ENCODE results near the gene DNAH10.

The DNAH10 gene

DNA sequence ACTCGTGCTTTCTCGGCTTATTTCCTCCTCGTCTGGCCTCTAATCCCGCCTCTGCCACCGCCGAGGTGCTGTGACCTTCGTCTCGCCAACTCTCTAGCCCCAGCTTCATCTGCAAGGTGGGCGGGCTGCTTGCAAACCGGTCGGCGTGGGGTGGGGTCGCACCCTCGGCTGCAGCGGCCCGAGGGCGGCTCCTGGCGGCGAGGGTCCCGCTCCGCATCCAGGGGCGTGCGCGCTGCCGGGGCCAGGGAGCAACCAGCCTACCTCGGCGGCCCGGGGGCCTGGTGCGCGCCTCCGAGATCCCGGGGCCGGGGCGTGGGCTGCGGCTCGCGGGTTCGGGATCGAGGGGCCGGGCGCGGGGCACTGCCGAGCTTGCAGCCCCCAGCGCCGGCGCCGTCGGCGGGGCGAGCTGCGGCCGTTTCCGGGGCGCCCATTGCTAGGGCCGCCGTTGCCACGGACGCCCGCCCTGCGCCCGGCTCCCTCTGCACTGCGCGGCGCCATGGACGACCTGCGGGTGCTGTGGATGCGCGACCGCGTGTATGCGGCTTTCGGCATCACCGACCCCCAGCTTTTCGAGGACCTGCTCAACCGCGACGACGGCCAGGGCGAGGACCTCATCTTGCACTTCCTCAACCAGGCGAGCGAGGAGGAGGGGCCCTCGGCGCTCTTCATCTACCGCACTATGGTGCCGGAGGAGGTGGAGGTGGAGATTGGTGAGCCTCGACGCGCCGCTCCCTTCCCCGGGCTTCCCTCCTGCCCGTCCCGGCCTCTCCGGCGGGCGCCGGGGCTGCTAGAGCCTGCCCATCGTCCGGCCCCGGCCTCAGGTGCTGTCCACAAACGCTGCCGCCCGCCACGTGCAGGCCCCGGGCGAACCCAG is at the start of gene DNAH10:
TSS of gene DNAH10 (plus strand) at position 461 of the 874 bp plus-strand sequence. CDS start at position 497, 36 bp downstream.
- no peak for DNase-seq (ENCODE audit: low read depth)
- peak within 1 kb of the TSS; percentile 43 for H3K4me3 ChIP-seq (ENCODE audit: low read depth, low read length)

DNA sequence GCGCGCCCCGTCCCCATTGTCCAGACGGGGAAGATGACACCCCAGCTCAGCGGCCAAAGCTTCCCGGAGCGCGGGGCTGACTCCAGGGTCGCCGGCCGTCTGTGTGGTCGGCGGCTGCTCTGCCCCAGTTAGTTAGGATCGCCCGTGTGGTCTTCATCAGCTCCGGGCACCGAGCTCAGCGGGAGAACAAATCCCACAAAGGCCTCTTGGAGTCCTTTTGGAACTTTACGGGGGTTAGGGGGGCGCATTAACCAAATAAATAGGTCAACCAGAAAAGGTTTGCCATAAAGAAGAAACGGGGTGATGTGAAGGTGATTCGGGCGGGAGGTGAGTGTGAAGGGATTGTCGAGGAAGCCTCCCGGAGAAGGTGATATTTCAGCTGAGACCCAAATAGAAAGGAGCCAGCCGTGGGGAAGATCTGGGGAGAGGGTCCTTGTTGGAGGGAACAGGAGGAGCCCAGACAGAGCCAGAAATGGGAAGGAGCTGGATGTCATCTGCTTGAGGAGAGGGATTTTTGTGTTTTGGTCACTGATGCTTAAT is 49.3 kb upstream of the DNAH10 start:
- peak overlapping the region; percentile 92 for H3K4me3 ChIP-seq (ENCODE audit: low read depth, low read length)

GRCh38 chr12:123713398-123713797 is 48.7 kb upstream of the DNAH10 start:
- peak overlapping the region; percentile 92 for H3K4me3 ChIP-seq (ENCODE audit: low read depth, low read length)
- DNase-seq (ENCODE audit: low read depth) = no peak

More for the DNA sequence above, 49.3 kb upstream of the DNAH10 start:
- no peak for DNase-seq (ENCODE audit: low read depth)

DNA sequence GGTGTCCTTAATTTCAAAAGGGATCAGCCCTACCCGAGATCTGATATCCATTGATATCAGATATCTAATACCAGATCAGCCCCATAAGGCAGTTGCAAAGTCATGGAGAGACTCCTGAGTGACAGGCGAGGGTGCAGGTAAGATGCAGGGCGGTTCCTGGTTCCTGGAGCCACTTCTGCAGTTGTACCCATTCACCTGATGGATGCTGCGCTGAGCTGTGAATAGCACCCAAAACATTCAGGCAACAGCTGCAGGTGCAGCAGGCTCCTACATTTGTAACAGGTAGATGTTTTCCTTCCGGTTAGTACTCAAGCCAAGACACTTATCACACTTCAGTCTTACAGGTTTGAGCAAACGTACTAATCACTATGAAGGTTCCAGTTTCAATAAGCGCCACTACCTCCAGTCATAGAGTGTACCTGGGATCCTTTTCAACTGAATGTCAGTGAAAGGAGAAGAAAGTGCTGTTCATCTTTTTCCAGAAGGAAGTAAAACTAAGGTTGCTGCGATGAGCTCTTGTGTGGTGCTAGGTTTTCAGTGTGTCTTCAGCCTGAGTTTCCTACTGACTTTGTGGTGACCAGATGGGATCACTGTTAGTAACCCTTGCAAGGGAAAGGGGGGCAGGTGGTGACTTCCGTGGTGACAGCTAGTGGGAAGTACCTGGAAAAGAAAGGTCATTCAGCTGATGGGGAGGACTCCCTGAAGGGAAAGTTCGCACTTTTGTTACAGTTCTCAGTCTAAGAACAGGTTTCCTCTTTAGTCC is 48.1 kb upstream of the DNAH10 start:
- no peak for DNase-seq (ENCODE audit: low read depth)
- no peak overlapping the region for H3K4me3 ChIP-seq (ENCODE audit: low read depth, low read length)

DNA sequence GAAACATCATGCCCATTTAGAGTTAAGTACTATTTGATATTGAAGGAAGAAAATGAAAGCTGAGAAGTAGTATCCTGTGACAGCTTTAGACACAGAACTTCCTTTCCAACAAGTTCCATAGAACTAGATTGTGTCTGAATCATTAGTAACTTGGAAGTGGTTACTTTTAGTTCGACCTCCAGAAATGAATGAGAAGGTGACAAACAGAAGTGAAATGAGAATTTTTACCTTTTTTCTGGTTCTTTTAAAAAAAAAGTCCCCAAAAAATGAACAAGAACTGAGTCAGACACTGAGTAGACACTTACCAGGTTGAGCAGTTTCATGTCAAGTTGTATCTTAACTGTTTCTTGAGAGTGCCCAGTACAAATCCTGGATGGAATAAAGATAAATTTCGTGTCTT is 46.9 kb upstream of the DNAH10 start:
- H3K4me3 ChIP-seq (ENCODE audit: low read depth, low read length) = no peak overlapping the region
- no peak for DNase-seq (ENCODE audit: low read depth)

- no peak overlapping the region for H3K4me3 ChIP-seq (ENCODE audit: low read depth, low read length)
- no peak for DNase-seq (ENCODE audit: low read depth)
Measured at GRCh38 chr12:123717350-123717749, 44.8 kb upstream of the DNAH10 start.

- H3K4me3 ChIP-seq (ENCODE audit: low read depth, low read length) = no peak overlapping the region
- DNase-seq (ENCODE audit: low read depth) = no peak
Measured at GRCh38 chr12:123720141-123720814, 41.8 kb upstream of the DNAH10 start.

- no peak overlapping the region for H3K4me3 ChIP-seq (ENCODE audit: low read depth, low read length)
- DNase-seq (ENCODE audit: low read depth) = no peak
Measured at GRCh38 chr12:123721245-123721644, 40.9 kb upstream of the DNAH10 start.

DNA sequence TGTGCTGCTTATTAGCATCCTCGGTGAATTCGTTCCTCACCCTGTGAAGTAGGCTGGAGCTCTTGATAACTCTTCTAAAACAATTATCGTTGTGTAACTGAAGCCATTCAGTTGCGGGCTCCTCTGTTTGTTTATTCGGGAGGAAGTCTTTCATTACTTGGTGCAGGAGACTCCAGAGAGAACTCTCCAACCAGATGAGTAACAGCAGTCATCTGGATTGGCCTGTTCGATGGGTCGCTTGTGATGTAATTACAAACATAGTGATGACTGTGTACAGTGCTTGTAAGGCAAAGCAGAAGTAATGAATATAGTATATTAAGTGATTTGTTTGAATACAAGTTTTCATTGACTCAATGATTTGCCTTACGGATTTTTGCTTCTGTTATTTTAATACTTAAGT is 39.1 kb upstream of the DNAH10 start:
- no peak overlapping the region for H3K4me3 ChIP-seq (ENCODE audit: low read depth, low read length)

GRCh38 chr12:123723765-123724164 is 38.3 kb upstream of the DNAH10 start:
- no peak for DNase-seq (ENCODE audit: low read depth)
- no peak overlapping the region for H3K4me3 ChIP-seq (ENCODE audit: low read depth, low read length)

More for the DNA sequence above, 39.1 kb upstream of the DNAH10 start:
- DNase-seq (ENCODE audit: low read depth) = no peak

DNA sequence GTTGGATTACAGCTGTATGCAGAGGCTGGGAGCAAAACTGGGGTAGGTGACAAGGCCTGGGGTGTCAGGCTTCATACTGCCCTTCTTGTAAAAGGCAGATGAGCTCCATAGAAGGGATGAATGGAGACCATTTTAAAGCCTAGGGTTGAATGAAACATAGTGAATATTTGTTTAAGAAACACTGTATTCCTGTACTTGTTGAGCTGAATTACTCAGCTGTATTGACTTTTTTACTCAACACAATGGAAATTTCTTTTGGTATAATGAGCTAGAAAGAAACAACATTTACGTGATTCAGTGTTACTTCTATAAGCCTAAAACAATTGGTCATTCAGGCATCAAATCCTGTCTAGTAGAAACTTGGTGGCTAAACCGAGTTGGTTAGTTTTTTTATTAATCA is 35.9 kb upstream of the DNAH10 start:
- DNase-seq (ENCODE audit: low read depth) = no peak
- no peak overlapping the region for H3K4me3 ChIP-seq (ENCODE audit: low read depth, low read length)

GRCh38 chr12:123726962-123727361 is 35.1 kb upstream of the DNAH10 start:
- DNase-seq (ENCODE audit: low read depth) = no peak
- no peak overlapping the region for H3K4me3 ChIP-seq (ENCODE audit: low read depth, low read length)

- no peak for DNase-seq (ENCODE audit: low read depth)
- H3K4me3 ChIP-seq (ENCODE audit: low read depth, low read length) = no peak overlapping the region
Measured at GRCh38 chr12:123727878-123728277, 34.2 kb upstream of the DNAH10 start.

DNA sequence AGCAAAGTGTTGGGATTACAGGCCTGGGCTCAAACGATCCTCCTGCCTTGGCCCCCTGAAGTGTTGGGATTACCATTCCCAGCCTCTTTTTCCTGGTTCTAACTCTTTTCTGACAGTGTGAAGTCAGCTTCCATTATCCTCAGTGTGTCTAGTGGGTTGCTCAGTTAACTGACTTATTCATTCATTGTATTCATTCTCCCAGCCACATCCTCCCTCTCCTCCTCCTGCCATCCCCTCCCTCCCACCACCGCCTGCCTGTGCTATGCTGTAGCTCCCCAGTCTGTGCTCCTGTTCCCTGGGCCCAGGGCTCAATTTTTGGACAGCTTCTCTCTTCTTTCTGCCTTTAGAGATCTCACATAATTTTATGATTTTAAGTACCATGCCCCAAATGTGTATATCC is 30.5 kb upstream of the DNAH10 start:
- no peak overlapping the region for H3K4me3 ChIP-seq (ENCODE audit: low read depth, low read length)
- no peak for DNase-seq (ENCODE audit: low read depth)

GRCh38 chr12:123732251-123732650 is 29.9 kb upstream of the DNAH10 start:
- H3K4me3 ChIP-seq (ENCODE audit: low read depth, low read length) = no peak overlapping the region

DNA sequence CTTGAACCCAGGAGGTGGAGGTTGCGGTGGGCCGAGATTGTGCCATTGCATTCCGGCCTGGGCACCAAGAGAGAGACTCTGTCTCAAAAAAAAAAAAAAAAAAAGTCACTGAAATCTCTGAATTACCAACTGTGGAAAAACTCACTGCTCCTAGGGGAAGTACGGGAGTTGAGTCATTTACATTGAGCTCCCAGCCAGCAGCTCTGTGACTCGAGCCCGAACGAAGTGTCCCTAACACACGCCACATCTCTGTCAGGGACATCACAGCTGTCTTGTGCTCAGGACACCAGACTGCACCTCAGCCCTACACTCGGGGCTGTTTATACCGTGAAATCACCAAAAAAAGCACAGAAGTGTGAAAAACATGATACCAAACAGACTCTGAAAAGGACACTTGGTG is 28.9 kb upstream of the DNAH10 start:
- H3K4me3 ChIP-seq (ENCODE audit: low read depth, low read length) = no peak overlapping the region
- DNase-seq (ENCODE audit: low read depth) = no peak

More at GRCh38 chr12:123732251-123732650, 29.9 kb upstream of the DNAH10 start:
- no peak for DNase-seq (ENCODE audit: low read depth)

GRCh38 chr12:123734268-123734667 is 27.8 kb upstream of the DNAH10 start:
- no peak for DNase-seq (ENCODE audit: low read depth)
- H3K4me3 ChIP-seq (ENCODE audit: low read depth, low read length) = no peak overlapping the region

GRCh38 chr12:123741937-123742572 is 20.0 kb upstream of the DNAH10 start:
- no peak overlapping the region for H3K4me3 ChIP-seq (ENCODE audit: low read depth, low read length)
- DNase-seq (ENCODE audit: low read depth) = no peak

DNA sequence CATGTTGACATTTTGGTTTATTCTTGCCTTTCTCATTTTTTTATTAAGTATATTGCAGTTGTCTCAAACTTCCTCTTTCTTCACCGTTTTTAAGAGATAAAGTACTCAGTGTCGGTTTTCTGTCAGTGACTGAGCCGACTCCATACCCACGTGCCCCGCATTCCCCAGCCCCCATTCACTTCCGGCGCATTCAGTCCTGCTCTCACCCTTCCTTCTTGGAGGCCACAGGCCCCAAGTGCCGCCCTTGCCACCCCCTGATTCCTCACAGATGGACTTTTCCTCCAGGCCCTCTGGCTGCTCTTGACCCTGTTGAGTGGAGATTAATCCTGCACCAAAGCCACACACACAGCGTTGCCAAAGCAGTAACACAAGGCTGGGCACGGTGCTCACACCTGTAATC is 19.1 kb upstream of the DNAH10 start:
- no peak overlapping the region for H3K4me3 ChIP-seq (ENCODE audit: low read depth, low read length)
- no peak for DNase-seq (ENCODE audit: low read depth)
